ENCODE data around the gene PPP6R1.

PPP6R1 gene

DNA sequence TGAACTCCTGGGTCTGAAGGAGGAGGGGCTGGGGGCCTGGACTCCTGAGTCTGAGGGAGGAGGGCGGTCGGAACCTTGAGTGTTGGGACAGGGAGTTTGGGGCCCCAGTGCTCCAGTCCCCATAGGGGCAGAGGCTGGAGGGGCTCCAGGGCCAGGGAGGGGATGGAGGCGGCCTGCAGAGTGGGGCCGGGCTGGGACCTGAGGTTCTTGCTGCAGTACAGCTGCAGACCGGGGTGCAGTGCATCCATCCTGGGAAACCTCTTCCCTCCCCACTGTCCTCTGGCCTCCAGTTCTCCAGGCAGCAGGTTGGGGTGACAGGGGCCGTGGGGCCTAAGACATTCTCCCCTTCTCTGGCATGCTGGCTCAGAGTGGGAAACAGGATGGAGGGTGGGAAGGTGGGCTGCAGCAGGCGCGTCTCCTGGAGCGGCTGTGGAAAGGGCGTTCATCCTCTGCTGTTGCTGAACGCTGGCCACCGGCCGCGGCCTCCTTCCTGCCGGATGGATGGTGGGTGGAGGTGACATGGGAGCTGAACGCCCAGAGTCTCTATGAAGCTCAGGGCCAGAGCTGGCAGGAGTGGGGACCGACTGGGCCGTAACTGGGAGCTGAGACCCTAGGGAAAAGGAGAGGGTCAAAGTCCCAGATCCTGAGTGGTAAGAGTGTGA, 26.5 kb upstream of the PPP6R1 start:
- in situ Hi-C loops (cut with HindIII; ENCODE audit: low pct_ligation_motif_present, low pct_unique_long_range_greater_than_20kb, low sequenced_read_pairs) = no loop called here
- no peak for DNase-seq

- no peak for DNase-seq
- in situ Hi-C loops (cut with HindIII; ENCODE audit: low pct_ligation_motif_present, low pct_unique_long_range_greater_than_20kb, low sequenced_read_pairs) = no loop called here
Measured at GRCh38 chr19:55284405-55285058, 25.7 kb upstream of the PPP6R1 start.

DNA sequence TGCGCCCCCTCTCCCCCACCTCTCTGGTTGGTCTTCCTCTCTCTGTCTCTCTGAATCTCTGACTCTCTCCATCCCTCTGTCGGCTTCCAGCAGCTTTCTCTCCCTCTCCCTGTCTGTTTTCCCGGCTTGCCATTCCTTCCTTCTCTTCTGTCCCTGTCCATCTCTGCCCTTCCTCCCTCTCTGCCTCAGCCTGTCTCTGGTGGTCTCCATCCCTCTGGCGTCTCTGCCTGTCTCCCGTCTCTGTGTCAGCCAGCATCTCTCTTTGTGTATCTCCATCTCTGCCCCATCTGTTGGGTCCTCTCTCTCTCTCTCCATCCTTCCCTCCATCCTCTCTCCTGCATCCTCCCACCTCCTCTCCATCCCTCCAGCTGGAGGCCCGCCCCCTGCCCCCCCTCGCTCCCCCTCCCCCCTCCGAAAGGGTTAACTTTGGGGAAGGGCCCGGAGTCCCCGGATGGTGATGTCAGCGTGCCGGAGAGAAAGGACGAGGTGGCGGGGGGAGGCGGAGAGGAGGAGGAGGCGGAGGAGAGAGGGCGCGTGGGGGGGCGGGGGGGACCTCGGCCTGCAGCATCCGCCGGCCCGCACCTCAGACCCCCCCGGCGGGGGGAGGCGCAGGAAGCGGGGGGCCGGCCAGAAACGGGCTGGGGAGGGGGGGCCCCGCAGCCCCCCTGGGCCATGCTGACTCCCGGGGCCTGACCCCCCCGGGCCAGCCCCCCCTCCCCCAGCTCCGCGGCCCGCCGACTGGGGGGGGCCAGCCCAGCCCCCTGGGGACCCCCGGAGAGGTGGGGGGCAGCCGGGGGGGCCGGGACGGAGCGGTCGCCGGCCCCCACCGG, 24.9 kb upstream of the PPP6R1 start, which contains the start of gene BRSK1:
TSS of gene BRSK1 (plus strand) at position 450 of the 830 bp plus-strand sequence. CDS start 446 bp downstream, outside the sequence.
- peak; percentile 63 for DNase-seq

GRCh38 chr19:55279770-55280643, 21.2 kb upstream of the PPP6R1 start, which contains the start of gene HSPBP1:
Gene HSPBP1 (minus strand): TSS chr19:55280110. CDS start chr19:55279608, 502 bp downstream.
- peak; percentile 90 for DNase-seq
- in situ Hi-C loops (cut with HindIII; ENCODE audit: low pct_ligation_motif_present, low pct_unique_long_range_greater_than_20kb, low sequenced_read_pairs) = no loop called here

More for the DNA sequence above, 24.9 kb upstream of the PPP6R1 start, which contains the start of gene BRSK1:
- in situ Hi-C loops (cut with HindIII; ENCODE audit: low pct_ligation_motif_present, low pct_unique_long_range_greater_than_20kb, low sequenced_read_pairs) = no loop called here

DNA sequence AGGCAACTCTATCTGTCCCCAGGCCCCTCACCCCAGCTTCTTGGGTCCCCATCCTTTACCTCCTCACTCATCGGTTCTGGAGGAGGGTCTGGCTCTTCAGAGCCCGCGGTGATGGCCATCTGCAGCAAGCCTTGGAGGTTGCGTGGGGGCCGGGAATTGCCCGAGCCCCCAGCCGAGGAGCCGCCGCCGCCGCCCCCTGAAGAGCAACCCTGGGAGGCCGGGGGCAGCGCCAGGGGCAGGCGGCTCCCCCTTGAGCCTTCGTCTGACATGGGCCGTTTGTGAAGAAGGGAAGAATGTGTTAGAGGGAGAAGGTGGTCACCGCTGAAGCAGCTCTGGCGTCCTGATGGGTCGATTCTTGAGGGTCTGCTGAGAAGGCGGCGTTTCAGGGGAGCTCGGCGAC, 20.5 kb upstream of the PPP6R1 start:
- no peak for DNase-seq
- in situ Hi-C loops (cut with HindIII; ENCODE audit: low pct_ligation_motif_present, low pct_unique_long_range_greater_than_20kb, low sequenced_read_pairs) = no loop called here

DNA sequence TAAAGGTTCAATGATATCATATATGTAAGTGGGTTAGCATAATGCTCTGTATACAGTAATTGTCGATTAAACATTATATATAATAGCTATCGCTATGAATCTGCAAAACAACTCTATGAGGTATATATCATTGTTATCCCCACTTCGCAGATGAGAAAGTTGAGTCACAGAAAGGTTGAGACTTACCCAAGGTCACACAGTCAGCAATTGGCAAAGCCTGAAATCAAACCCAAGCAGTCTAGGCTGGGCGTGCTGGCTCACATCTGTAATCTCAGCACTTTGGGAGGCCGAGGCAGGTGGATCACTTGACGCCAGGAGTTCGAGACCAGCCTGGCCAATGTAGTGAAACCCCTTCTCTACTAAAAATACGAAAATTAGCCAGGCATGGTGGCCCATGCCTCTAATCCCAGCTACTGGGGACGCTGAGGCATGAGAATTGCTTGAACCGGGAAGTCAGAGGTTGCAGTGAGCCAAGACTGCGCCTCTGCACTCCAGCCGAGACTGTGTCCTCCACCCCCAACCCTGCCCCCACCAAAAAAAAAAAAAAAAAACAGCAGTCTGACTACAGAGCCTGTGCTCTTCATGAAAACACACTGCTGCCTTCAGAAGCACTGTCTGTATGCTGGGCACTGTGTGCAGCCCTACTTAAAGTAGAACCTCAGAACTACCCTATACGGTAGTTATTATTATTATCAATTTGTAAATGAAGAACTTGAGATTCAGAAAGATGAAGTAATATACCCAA, 19.7 kb upstream of the PPP6R1 start:
- in situ Hi-C loops (cut with HindIII; ENCODE audit: low pct_ligation_motif_present, low pct_unique_long_range_greater_than_20kb, low sequenced_read_pairs) = no loop called here
- no peak for DNase-seq

DNA sequence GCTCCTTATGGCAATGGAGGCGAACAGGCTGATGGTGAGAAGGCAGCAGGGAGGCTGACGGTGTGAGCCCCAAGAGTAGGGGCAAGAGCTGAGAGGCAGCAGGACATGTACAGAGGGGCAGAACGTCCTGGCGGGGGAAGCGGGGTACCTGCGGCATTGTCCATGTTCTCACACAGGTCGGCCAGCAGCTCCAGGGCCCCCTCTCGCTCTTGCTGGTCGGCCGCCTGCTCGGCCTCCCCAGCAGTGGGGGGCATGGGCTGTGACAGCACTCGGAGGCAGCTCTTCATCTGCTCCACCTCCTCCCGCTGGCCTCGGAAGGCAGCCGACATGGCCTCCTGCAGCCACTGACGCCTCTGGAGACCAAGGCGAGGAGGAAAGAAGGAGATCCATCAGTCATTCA, 18.7 kb upstream of the PPP6R1 start:
- in situ Hi-C loops (cut with HindIII; ENCODE audit: low pct_ligation_motif_present, low pct_unique_long_range_greater_than_20kb, low sequenced_read_pairs) = no loop called here
- DNase-seq = no peak

GRCh38 chr19:55276720-55277430, 18.1 kb upstream of the PPP6R1 start:
- no peak for DNase-seq
- in situ Hi-C loops (cut with HindIII; ENCODE audit: low pct_ligation_motif_present, low pct_unique_long_range_greater_than_20kb, low sequenced_read_pairs) = no loop called here

DNA sequence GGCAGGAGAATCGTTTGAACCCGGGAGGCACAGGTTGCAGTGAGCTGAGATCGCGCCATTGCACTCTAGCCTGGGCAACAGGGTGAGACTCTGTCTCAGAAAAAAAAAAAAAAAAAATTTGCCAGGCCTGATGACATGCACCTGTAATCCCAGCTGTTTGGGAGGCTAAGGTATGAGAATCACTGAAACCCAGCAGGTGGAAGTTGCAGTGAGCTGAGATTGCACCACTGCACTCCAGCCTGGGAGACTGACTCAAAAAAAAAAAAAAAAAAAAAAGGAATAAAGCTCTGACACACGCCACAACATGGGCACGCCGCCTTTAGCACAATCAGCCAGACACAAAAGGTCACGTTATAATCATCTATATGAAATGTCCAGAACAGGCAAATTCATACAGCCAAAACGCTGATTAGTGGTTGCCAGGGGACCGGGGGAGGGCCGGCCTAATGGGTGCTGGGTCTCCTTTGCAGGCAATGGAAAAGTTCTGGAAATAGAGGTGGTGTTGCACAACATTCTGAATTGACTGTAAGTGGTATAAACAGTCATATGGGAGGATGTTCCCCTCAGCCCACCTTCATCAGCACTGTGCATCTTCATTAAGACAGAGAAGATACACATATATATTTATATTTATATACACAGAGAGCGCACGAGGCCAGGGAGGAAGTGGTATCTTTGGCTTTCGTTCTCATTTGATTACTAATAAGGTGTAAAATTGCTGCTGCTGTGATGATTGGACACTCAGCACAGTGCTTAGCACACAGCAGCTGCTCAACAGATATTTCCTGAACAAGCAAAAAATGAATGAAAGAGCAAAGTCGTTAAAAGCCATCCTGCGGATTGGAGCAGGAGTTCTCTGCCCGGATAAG, 17.3 kb upstream of the PPP6R1 start:
- DNase-seq = no peak
- in situ Hi-C loops (cut with HindIII; ENCODE audit: low pct_ligation_motif_present, low pct_unique_long_range_greater_than_20kb, low sequenced_read_pairs) = no loop called here

DNA sequence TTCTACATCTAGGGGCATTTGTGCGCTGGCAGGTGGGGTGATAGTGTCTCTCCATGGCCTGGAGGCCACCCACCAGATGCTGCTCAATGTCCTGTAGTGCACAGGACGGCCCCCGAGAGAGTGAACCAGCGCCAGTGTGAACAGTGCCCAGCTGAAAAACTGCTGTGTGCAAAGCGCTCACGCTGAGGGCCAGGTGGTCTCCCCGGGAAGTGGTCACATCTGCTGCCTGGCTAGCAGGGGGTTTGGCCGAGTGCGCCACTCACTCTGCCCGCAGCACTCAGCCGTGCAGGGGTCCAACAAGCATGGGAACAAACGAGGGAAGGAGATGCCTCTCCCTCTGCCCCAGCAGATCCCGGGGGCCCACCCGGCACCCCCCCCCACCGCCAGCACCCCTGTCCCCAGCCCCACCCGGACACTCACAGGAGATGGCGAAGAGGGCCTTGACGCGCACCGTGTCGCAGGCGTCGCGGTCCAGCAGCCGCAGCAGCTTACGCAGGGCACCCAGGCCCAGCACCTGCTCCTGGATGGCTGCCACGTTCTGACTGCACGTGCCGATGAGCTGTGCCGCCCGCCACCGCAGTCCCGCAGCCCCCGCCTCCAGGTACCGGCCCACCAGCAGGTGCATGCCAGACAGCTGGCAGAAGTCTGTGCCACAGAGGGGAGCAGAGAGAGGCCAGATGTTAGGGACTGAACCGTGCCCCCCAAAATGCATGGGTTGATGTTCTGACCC, 15.3 kb upstream of the PPP6R1 start:
- DNase-seq = no peak
- in situ Hi-C loops (cut with HindIII; ENCODE audit: low pct_ligation_motif_present, low pct_unique_long_range_greater_than_20kb, low sequenced_read_pairs) = no loop called here

DNA sequence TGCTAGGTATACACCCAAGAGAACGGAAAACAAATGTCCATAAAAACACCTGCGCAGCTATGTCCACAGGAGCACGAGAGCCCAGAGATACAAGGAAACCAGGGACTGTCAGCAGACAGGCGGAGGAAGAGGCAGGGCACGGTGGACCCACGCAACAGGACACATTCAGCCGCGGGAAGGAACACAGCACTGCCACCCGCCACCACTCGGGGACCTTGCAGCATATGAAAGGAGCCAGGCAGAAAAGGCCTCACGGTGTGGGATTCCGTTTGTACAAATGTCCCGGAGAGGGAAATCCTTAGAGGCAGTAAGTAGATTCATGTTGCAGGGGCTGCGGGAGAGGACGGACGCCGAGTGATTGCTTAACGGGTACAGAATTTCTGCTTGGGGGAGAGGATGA, 13.3 kb upstream of the PPP6R1 start:
- DNase-seq = no peak
- in situ Hi-C loops (cut with HindIII; ENCODE audit: low pct_ligation_motif_present, low pct_unique_long_range_greater_than_20kb, low sequenced_read_pairs) = no loop called here

GRCh38 chr19:55270172-55270942, 11.5 kb upstream of the PPP6R1 start:
- in situ Hi-C loops (cut with HindIII; ENCODE audit: low pct_ligation_motif_present, low pct_unique_long_range_greater_than_20kb, low sequenced_read_pairs) = no loop called here
- DNase-seq = no peak

GRCh38 chr19:55269299-55269698, 10.5 kb upstream of the PPP6R1 start:
- DNase-seq = no peak
- in situ Hi-C loops (cut with HindIII; ENCODE audit: low pct_ligation_motif_present, low pct_unique_long_range_greater_than_20kb, low sequenced_read_pairs) = no loop called here

DNA sequence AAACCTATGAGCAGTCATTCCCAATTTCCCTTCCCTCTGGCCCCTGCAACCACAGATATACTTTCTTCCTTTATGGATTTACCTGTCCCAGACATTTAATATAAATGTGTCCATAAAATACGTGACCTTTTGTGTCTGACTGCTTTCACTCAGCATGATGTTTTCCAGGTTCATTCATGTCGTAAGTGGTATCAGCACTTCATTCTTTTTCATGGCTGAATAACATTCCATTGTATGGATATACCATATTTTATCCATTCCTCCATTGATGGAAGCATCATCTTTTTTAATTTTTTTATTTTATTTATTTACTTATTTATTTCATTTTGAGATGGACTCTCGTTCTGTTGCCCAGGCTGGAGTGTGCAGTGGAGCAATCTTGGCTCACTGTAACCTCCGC, 8.0 kb upstream of the PPP6R1 start:
- in situ Hi-C loops (cut with HindIII; ENCODE audit: low pct_ligation_motif_present, low pct_unique_long_range_greater_than_20kb, low sequenced_read_pairs) = no loop called here
- DNase-seq = no peak

DNA sequence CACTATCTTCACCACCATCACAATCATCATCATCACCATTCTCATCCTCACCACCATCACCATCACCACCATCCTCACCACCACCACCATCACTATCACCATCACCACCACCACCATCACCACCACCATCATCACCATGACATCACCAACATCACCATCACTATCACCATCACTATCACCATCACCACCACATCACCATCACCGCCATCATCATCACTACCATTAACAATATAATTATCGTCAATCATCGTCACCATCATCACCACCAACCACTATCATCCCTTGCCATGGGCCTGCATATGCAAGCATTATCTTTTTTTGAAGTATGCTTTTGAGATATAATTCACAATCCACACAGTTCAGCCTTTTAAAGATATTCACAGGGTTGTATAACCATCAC, 7.6 kb upstream of the PPP6R1 start:
- in situ Hi-C loops (cut with HindIII; ENCODE audit: low pct_ligation_motif_present, low pct_unique_long_range_greater_than_20kb, low sequenced_read_pairs) = no loop called here
- no peak for DNase-seq
